ENCODE measurements around the gene TEPSIN.

DNA sequence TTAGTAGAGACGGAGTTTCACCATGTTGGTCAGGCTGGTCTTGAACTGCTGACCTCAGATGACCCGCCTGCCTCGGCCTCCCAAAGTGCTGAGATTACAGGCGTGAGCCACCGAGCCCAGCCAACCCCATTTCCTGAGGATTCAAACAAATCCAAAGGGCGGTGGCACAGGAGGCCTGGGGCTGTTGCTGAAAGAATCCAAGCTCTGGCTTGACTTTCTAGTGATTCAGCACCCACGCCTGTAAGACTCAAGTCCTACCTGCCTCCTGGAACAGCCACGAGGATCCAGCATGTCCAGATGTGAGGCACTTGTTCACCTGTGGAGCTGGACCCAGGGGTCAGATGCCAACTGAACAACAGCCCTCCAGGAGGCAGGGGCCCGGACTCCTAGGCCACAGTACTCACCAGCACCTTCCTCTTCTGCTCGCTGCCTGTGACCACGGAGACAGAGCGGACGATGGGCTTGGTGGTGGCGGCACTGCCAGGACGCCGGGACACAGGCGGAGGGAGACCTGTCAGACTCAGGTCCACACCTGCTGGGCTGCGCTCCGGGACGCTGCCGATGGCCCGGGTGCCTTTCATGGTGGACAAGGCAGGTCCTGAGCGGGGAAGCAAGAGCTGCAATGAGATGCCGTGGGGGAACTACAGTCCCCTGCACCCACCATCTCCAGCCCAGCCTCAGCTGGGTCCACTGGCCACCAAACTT, 19.2 kb downstream of the TEPSIN start:
- TF ChIP-seq EP300 (IDR thresholded peaks at IDR 0.05) = no peak
- TF ChIP-seq CTCF (IDR thresholded peaks at IDR 0.05) = no peak

All from upper lobe of left lung (tissue), 4 donors.